GM12878 (cell line): ENCODE results near the gene LGALS8. TPM values are rescaled to one million over a fixed set of nuclear protein-coding genes. Genes with fewer than 3 reads are reported as not detected.
"Not testable (repeated sequence)": the region's sequence is repeated elsewhere in the genome, so short reads cannot be mapped to it uniquely, and the experiment has no call there.

ENCODE experiments used
- ATAC-seq: fragments of 200-7000 bp; cut with Tn5 transposase; 3 replicates; pipeline ENCODE4 v1.9.1; 2020; ENCODE audit warnings: mild to moderate bottlenecking, moderate library complexity
- BruUV-seq: library from RNA; stranded (reverse); fragments of 400-500 nt; replicated peaks from 2 replicates; lab custom pipeline; 2021; lab: Mats Ljungman, UMichigan
- CTCF ChIA-PET: fragments of 300-600 bp; sonication (Branson Sonifier 250); formaldehyde crosslinking; extraction: SDS; loops from one replicate; lab custom pipeline; 2021; ENCODE audit warnings: inconsistent platforms; lab: Yijun Ruan, JAX
- POLR2A ChIA-PET: fragments of 350-600 bp; formaldehyde crosslinking; extraction: SDS; loops from one replicate; lab custom pipeline; 2021; ENCODE audit warnings: inconsistent platforms; lab: Charles Lee
- RAD21 ChIA-PET: fragments of 300-600 bp; sonication (Branson Sonifier 250); formaldehyde crosslinking; loops from one replicate; lab custom pipeline; 2023; ENCODE audit warnings: antibody characterized with exemption; ENCODE audit not compliant: unreplicated experiment; lab: Charles Lee
- SMC1A ChIA-PET: fragments of 300-600 bp; sonication (Branson Sonifier 250); formaldehyde crosslinking; loops from one replicate; lab custom pipeline; 2023; ENCODE audit not compliant: unreplicated experiment, uncharacterized antibody; lab: Charles Lee
- DNase-seq: peaks from one replicate; pipeline ENCODE4 v3.0.0-alpha.2; 2011; ENCODE audit warnings: low read depth, low spot score
- FAIRE-seq: peaks from 3 replicates; lab custom pipeline; 2011; peaks lifted over from hg19 to GRCh38; lab: Jason Lieb, UNC
- H2AFZ ChIP-seq: 2 replicates; pipeline ENCODE4 v1.6.0; 2011; ENCODE audit warnings: low read depth, low read length, control low read depth; ENCODE audit not compliant: control insufficient read depth
- H3K27ac ChIP-seq: 2 replicates; pipeline ENCODE4 v1.5.1; 2011; ENCODE audit warnings: control low read depth; ENCODE audit not compliant: control insufficient read depth, insufficient read depth
- H3K27me3 ChIP-seq, 2 experiments: replicated peaks in 1 of 2; 2 replicates each; pipeline versions ENCODE4 v1.6.0 to v1.6.1; 2011; ENCODE audit warnings: low read length in 1 of 2; ENCODE audit not compliant: control insufficient read depth in 2 of 2, insufficient read depth in 2 of 2
- H3K36me3 ChIP-seq, 2 experiments: 2 replicates each; pipeline ENCODE4 v1.5.1; 2011; ENCODE audit warnings: low read length in 1 of 2; ENCODE audit not compliant: control insufficient read depth in 2 of 2, insufficient read depth in 2 of 2
- H3K4me1 ChIP-seq: 2 replicates; pipeline ENCODE4 v1.6.1; 2011; ENCODE audit warnings: mild to moderate bottlenecking, low read length, moderate library complexity, mixed read lengths; ENCODE audit not compliant: control insufficient read depth, insufficient read depth
- H3K4me2 ChIP-seq: 2 replicates; pipeline ENCODE4 v1.6.0; 2011; ENCODE audit warnings: control low read depth; ENCODE audit not compliant: control insufficient read depth, insufficient read depth
- H3K4me3 ChIP-seq: fragments of 200-600 bp; sonication (generic); 2 replicates; pipeline ENCODE4 v1.5.1; 2016
- H3K79me2 ChIP-seq: 2 replicates; pipeline ENCODE4 v1.6.0; 2011; ENCODE audit warnings: low read length; ENCODE audit not compliant: control insufficient read depth, insufficient read depth
- H3K9ac ChIP-seq: 2 replicates; pipeline ENCODE4 v1.8.0; 2011; ENCODE audit warnings: low read length, control low read depth, mixed read lengths; ENCODE audit not compliant: control insufficient read depth, insufficient read depth
- H3K9me3 ChIP-seq: replicated peaks from 3 replicates; pipeline ENCODE4 v1.5.1; 2011; ENCODE audit warnings: mild to moderate bottlenecking, low read length; ENCODE audit not compliant: control insufficient read depth, insufficient read depth
- H4K20me1 ChIP-seq: 2 replicates; pipeline ENCODE4 v1.6.0; 2011; ENCODE audit not compliant: control insufficient read depth, insufficient read depth
- ZNF384 ChIP-seq: IDR thresholded peaks from 2 replicates; pipeline ENCODE4 v1.6.1; 2012; ENCODE audit warnings: low read depth, mild to moderate bottlenecking, low read length, improper control_type of control experiment, borderline replicate concordance
- WGBS: methylation state at CpG from one replicate; pipeline ENCODE4 v1.1.6; 2016; ENCODE audit warnings: low lambda C conversion rate; ENCODE audit not compliant: insufficient replicate concordance, insufficient coverage; ENCODE audit errors: missing lambda C conversion rate; 5-methylcytosine and 5-hydroxymethylcytosine counted together
- in situ Hi-C: fragments of 300-500 bp; cut with MboI; formaldehyde crosslinking; loops from 9 replicates; pipeline ENCODE4 v1.14.3; 2018; ENCODE audit warnings: mixed read lengths
- intact Hi-C: fragments of 100-400 bp; cut with micrococcal nuclease; formaldehyde crosslinking; loops from one replicate; pipeline ENCODE4 v1.14.2; 2022; ENCODE audit not compliant: unreplicated experiment
- polyA plus RNA-seq, 11 experiments: library from polyadenylated mRNA; depleted of rRNA in 4 of 11; unstranded in 6 of 11; stranded (reverse) in 5 of 11; fragments of >200 nt; fragmentation: Nextera tagmentation in 4 of 11; fragmentation: Illumina TruSeq in 1 of 11; extraction: Ambion mirVana in 4 of 11; extraction: Trizol in 1 of 11; gene quantifications; 1 replicate in 1 of 11; 2 replicates in 10 of 11; pipeline versions ENCODE4 v1.2.1 to v1.2.3, GENCODE V29; 2011 to 2016; ENCODE audit warnings: inconsistent platforms in 2 of 11, missing spikeins in 2 of 11, low read depth in 1 of 11
- total RNA-seq, 4 experiments: library from RNA; depleted of rRNA in 3 of 4; stranded (reverse); fragments of >200 nt in 3 of 4; fragmentation: Illumina TruSeq in 1 of 4; extraction: Trizol in 1 of 4; gene quantifications; 2 replicates each; pipeline versions ENCODE4 v1.2.1 to v1.2.3, GENCODE V29; 2013 to 2021

Gene LGALS8
- total and polyA plus RNA-seq, 10 of the 15 experiments (the other 5 are each of a cell fraction or from before 2014, with no cell fraction given): 15.4 to 86.5 (median 19.2) TPM

DNA sequence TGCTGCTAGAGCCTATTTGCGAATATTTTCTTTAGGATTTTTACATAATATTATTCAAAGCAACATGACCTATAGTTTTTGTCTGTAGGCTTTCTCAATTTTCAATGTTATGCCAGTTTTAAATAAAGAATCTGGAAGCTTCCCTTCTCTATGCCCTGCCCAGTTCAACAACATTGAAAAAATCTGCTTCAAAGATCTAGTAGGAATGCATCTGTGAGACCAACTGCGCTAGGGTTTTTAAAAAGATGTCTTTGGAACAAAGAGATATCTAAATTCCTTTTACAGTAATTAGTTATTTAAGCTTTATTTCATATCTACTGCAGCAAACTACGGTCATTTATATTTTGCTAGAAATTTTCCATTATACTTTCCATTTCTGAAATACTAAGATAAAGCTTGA lies 54.9 kb downstream of the LGALS8 start:
- H3K79me2 ChIP-seq: no peaks in the 10 kb centered on the region
- POLR2A ChIA-PET: interaction anchor here (0.6 kb wide), 1 partner anchor 667 kb away, joined by 4 read pairs; no protein-coding TSS in a partner anchor
- BruUV-seq: no TSS peak
- no peak overlapping the region for H3K4me2 ChIP-seq
- in situ Hi-C loops: no loop called here
- H3K27me3 ChIP-seq: no peaks in the 10 kb centered on the region
- no peak overlapping the region for H3K9ac ChIP-seq
- WGBS: 98% methylated on average over 3 of the region's 3 CpGs
- no peaks in the 10 kb centered on the region for H3K4me1 ChIP-seq
- RAD21 ChIA-PET: no interaction called here
- no peak overlapping the region for H3K27ac ChIP-seq
- H3K4me3 ChIP-seq: no peak overlapping the region
- CTCF ChIA-PET: no interaction called here
- ATAC-seq (no peak), FAIRE-seq (no peak), DNase-seq (no peak)
- H4K20me1 ChIP-seq: no peaks in the 10 kb centered on the region
- H3K9me3 ChIP-seq: no peaks in the 10 kb centered on the region
- intact Hi-C loops: no loop called here
- peaks cover 6 to 8% of the 10 kb centered on the region in 2 experiments for H3K36me3 ChIP-seq
- H2AFZ ChIP-seq: no peak overlapping the region
- no peak for TF ChIP-seq ZNF384
- SMC1A ChIA-PET: interaction anchor here (0.8 to 1.0 kb wide), 3 partner anchors 19 to 26 kb away, joined by 3 read pairs; partner anchors contain the start of gene HEATR1

DNA sequence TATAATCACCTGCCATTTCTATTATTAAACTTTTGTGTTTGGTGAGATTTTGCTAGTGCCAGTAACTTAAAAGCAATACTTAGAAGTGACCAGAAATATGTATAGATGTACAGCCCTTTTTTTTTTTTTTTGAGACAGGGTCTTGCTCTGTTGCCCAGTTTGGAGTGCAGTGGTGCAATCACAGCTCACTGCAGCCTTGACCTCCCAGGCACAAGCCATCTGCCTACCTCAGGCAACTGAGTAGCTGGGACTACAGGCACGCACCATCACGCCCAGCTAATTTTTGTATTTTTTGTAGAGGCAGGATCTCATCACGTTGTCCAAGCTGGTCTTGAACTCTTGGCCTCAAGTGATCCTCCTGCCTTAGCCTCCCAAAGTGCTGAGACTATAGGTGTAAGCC lies 56.6 kb downstream of the LGALS8 start:
- H4K20me1 ChIP-seq, BruUV-seq, ATAC-seq, H2AFZ ChIP-seq, intact Hi-C loops, H3K36me3 ChIP-seq, H3K27me3 ChIP-seq, FAIRE-seq, H3K4me2 ChIP-seq, DNase-seq, H3K27ac ChIP-seq, H3K4me1 ChIP-seq, POLR2A ChIA-PET, H3K79me2 ChIP-seq, H3K9me3 ChIP-seq, RAD21 ChIA-PET, CTCF ChIA-PET, H3K4me3 ChIP-seq, in situ Hi-C loops, H3K9ac ChIP-seq: not testable (repeated sequence)
- WGBS: 98% methylated on average over 3 of the region's 3 CpGs
- SMC1A ChIA-PET: interaction anchor here (1.0 to 1.1 kb wide), 2 partner anchors 16 to 21 kb away, joined by 3 read pairs; no protein-coding TSS in a partner anchor
